Ishikawa (cell line): ENCODE results near the gene EIF3J.

Experiments used
- EP300 ChIP-seq: IDR thresholded peaks from 2 replicates; pipeline ENCODE4 v1.6.1; 2012; ENCODE audit warnings: borderline replicate concordance
- REST ChIP-seq: IDR thresholded peaks from 2 replicates; pipeline ENCODE4 v1.6.1; 2012; ENCODE audit warnings: low read depth, mild to moderate bottlenecking
- TF ChIP-seq, protein P1 (sequence below): IDR thresholded peaks from 2 replicates; pipeline ENCODE4 v1.6.1; 2012

DNA sequence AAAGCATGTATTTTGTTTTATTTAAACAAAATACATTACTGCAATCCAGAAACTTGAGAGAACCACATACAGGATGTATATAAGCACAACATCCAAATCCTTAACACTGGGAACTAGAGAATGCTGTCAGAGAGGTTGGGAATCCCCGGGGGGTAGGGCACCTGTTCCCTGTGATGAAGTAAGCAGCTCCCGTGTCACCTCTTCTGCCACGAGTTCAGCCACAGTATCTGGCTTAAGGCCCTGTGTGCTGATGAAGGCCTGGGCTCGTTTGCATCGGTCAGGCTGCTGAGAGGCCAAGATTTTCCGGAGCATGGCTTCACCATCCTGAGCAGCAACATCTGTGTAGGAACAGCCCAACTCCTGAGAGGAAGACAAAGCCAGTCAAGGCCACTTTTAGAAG lies 36.4 kb downstream of the EIF3J start:
- TF ChIP-seq REST (no peak), EP300 (no peak)
- TF ChIP-seq, protein P1, sequence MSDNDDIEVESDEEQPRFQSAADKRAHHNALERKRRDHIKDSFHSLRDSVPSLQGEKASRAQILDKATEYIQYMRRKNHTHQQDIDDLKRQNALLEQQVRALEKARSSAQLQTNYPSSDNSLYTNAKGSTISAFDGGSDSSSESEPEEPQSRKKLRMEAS, result no peak
